Esophagus muscularis mucosa (tissue), 3 donors: Measurements from ENCODE around the gene PPP4R3A.

Experiments
- POLR2AphosphoS5 ChIP-seq, 2 donors: sonication (generic); formaldehyde crosslinking; IDR thresholded peaks; one replicate each; pipeline ENCODE4 v1.6.1; 2017; ENCODE audit warnings: antibody characterized with exemption in 2 of 2
- TF ChIP-seq, protein P1 (sequence below), 3 experiments: fragments of 200-600 bp in 2 of 3; fragments of 450-650 bp in 1 of 3; sonication (generic) in 2 of 3; IDR thresholded peaks; one replicate each; pipeline ENCODE4 v1.5.1; 2017 to 2019; ENCODE audit warnings: antibody characterized with exemption in 3 of 3, mild to moderate bottlenecking in 2 of 3, moderate library complexity in 1 of 3

DNA sequence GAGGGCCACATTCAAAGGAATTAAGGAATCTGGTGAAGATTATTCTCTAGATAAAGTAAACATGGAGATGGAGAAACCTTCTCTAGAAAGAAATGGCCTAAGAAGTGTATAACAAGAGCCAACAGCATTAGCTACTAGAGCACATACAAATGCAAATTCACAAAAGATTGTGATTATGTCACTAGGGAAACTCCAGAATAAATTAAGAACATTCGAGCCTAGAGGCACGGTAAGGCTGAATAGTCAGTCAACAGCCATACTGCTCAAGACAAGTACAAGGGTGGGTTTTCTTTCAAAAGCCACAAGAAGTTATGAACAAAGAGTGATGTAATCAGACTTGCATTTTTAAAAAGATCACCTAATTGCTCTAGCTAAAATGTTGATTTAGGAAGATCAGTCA is 25.4 kb downstream of the PPP4R3A start:
- no peak for TF ChIP-seq POLR2AphosphoS5 (IDR thresholded peaks at IDR 0.05)
- TF ChIP-seq, protein P1, sequence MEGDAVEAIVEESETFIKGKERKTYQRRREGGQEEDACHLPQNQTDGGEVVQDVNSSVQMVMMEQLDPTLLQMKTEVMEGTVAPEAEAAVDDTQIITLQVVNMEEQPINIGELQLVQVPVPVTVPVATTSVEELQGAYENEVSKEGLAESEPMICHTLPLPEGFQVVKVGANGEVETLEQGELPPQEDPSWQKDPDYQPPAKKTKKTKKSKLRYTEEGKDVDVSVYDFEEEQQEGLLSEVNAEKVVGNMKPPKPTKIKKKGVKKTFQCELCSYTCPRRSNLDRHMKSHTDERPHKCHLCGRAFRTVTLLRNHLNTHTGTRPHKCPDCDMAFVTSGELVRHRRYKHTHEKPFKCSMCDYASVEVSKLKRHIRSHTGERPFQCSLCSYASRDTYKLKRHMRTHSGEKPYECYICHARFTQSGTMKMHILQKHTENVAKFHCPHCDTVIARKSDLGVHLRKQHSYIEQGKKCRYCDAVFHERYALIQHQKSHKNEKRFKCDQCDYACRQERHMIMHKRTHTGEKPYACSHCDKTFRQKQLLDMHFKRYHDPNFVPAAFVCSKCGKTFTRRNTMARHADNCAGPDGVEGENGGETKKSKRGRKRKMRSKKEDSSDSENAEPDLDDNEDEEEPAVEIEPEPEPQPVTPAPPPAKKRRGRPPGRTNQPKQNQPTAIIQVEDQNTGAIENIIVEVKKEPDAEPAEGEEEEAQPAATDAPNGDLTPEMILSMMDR (IDR thresholded peaks at IDR 0.05) = no peak
